IPS DF 4.7 (cell line): ENCODE data around the gene CCNY.

Experiments
- DNase-seq: peaks from one replicate; pipeline ENCODE4 v3.0.0-alpha.2; 2013; ENCODE audit warnings: low spot score; ENCODE audit errors: extremely low read depth

Gene CCNY

DNA sequence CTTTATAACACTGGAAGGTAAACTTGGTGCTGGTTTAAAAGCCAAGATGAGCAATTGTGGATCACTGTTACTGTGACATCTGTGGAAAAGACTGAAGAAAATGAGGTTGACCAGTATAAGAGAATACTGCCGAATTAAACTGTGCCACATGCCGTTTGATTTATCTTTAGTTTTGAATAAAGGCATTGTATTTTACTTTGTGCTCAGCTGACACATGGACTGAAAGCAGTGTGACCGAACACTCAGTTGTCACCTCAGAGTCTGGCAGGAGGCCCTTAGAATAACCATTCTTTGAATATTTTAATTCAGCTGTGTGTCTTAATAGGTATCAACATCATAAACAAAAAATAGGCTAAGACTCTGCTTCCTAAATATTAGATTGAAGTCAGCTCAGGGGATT, 135.1 kb downstream of the CCNY start:
- no peak for DNase-seq

DNA sequence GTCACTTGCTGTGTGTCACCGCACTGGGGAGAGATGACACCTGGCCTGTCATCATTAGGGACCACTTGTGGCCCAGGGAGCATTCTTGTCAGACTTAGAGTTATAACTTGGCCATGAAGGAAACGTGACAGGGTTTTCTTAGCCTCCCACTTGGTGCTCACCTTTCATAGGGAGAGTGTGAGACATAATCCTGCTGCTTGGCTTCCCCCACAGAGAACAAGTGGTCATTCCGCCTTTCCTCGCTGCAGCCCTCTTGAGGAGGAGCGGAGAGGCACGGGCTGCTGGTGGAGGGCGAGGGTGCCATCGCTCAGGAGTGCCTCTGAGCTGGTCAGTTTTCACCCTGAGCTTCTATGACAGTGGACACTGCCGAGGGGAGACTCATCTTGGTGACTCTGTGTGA, 143.8 kb downstream of the CCNY start:
- no peak for DNase-seq

DNA sequence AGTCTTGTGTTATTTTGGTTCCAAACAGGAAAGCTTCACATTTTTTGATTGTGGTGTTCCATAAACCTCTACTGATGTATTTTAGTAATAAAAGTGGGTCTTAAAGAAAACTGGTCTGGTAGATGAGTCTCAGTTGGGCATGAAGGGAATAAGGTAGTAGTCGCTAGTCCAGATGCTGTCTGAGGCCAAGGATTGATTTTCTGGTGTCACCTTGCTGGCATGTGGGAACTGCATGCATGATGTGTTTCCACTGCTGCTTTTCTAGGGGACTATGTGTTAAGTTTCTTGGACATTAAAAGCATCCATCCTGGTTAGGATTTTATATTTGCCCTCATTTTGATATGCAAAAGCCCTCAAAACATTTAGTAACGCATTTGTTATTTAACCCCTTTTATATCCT, 145.1 kb downstream of the CCNY start:
- DNase-seq = no peak

DNA sequence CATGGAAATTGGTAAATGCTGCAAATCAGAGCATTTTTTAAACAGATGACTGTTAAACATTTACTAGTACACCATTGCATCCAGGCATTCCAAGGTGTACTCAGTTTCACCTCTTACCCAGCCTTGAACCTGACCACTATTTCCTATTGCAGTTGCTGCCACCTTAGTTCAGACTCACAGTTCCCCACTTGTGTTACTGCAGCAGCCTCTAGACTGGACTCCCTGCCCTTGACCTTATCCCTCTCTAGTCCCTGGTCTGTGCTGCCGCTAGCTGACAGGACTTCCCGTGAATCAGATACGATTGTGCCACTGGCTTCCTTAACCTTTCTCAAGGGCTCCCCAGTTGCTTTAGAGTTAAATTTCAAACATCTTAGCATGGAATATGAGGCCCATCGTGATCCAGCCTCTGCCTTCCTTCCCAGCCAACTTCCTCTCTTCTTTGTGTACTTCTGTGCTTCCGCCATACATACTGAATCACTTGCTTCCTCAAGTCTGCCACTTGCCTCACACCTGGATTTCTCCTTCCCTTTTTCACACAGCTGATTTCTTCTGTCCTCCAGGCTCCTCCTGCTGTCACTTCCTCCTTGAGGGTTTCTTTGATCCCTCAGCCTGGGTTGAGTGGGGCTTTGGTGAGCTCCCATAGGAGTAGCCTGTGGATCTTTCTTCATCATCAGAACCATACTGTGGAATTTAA, 150.1 kb downstream of the CCNY start:
- no peak for DNase-seq

DNA sequence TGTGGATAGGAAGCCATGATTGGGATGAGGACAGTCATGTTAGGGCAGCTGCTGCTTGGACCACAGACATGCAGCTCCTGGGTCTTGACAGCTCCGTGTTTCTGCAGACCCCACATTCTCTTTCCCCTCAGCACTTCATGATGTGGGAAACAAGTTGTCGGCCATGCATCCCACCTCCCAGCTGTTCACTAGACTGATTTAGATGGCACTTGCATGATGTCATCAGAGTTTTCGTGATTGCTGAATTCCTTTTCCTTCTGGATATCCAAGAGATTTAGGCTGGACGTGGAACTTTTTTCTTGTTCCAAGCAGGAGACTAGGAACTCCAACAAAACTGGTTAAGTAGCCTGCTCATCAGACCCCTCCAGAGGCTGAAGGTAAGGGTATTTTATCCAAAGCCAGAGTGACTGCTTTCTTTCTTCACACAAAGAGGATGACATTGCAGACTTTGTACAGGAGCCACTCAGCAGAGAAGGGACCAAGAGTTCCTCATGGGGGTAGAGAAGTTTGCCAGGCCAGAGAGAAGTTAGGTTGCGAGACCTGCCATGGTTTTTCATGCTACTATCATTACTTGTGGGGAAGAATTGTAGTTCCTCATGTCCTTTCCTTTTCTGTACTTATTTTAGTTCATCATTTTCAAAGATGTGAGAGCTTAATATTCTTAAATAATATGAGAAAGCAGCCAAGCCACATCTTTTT, 151.2 kb downstream of the CCNY start:
- no peak for DNase-seq

DNA sequence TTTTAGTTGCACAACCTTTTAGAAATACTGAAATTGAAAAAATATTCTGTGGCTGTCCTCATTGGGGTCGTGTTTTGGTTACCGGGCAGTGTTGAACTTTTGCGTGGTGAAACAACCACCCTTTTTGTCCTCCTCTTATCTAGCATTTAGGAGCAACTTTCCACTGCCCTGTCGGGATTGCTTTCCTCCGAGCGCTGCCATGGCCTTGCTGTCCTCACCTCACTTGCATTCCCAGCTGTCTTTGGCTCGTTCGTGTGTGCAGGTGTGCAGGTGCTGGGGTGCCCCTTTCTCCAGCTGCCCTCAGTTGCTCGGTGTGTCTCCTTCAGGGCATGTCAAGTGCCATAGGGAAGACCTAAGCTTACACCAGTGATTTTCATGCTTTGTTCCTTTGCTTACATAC, 151.9 kb downstream of the CCNY start:
- no peak for DNase-seq

DNA sequence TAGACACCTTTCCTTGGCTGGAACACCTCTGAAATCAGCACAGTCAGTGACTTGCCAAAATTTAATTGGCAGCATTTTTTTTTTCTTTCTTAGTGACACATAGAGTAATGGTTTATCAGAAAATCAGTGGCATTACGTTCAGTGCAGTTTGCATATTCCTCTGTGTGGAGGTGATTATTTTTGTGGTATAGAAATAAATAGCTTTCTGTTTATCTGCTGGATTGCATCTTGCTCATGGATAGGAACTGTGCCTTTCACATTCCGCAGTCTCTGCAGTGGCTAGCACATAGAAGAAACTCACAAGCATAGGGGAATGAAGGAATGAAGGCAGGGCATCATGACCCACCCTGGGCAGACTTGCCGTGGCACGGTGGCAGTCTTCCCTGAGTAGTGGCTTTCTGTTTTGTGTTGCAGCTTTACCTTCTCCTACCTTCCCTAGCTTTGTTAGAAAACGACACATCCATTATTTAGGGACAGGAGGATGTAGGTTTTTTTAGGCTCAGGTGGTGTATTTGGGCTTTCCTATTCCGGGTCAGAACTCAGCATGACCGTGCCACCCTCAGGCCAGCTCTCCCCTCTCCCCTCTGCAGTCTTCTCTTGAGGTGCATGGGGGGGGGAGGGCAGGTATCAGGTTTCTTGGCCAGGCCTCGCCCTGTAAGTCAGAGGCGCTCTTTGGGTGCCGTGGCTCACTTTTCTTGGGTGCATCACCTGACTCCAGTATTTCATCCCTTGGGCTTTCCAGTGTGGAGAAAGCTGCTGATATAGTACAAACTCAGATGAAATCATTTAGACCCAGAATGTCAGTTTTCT, 156.3 kb downstream of the CCNY start:
- no peak for DNase-seq

DNA sequence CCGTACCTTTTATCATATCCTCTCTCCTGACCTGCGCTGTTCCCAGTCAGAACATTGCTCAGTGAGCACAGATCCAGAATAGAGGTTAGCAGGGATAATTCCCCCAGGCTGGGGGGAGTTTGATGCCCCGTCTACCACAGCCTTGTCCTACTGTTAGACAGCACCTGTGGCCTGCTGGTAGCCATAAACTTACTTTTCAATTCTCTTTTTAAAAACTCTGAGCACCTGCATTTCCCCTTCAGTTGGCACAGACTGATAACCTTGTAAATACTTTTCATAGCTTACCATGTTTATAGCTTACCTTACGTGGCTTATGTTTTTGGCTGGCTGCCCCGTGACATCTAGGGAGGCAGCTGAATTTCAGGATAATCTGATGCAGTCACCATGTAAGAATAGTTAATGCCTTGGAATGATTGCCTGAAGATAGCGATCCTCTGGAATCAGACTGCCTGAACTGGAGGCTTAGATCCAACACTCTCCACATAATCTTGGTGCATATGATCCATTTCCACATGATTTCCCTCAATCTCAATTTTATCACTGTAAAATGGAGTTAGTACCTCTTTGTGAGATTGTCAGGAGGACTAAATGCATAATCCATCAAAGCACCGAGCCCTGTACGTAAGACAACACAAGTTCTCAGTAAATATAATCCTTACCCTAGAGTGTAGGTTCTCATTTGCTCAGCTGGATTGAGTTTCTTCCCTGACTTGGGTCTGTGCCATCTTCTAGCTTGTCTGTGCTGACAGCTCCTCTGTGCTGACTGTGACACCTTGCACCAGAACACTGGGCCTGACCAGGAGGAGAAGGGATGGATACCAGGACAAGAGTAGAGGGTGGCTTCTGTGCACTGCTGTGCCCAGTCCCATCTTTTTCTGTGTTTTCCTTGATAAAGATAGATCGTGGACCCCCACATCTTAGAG, 157.1 kb downstream of the CCNY start:
- DNase-seq = no peak

DNA sequence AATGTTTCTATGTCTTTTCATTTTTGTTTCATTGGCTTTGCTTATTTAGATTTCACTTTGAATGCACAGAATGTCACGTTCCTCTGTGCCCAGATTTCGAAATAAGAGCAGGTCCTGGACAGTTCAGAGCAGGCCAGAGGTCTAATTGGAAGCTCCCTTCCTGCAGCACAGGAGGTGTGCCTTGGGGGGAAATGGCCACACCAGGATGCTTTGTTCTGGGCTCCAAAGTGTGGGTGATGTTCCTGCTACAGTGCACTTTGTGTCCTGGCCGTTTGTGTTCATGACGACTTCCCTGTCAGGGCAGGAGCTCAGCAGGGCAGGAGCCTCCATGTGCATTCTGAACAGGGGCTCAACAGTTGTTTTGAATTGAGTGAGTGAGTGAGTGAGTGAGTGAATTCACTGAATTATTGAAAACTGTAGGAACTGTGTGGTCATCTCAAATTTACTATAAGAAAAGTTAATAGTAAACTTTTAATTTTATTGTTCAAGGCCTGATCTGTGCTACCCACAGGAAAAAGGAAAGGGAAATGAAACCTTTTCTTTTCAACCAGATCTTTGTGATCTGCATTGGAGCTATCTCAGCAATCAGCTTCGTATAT, 159.3 kb downstream of the CCNY start:
- no peak for DNase-seq

DNA sequence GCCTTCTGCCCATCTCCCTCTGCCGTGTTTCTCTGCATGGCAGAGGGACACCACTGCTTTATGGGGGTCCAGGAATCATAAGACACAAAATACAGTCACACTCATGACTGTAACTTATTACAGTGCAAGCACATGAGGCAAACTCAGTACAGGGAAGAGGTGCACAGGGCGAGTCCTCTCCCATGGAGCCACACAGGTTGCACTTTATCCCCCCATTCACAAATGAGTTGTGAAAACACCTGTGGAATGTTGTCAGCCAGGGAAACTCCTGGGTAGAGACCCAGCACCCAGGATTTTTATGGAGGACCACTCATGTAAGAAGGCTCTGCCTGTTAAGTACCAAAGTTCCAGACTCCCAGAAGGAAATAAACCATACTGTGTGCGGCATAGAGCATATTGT, 161.6 kb downstream of the CCNY start:
- DNase-seq = no peak

DNA sequence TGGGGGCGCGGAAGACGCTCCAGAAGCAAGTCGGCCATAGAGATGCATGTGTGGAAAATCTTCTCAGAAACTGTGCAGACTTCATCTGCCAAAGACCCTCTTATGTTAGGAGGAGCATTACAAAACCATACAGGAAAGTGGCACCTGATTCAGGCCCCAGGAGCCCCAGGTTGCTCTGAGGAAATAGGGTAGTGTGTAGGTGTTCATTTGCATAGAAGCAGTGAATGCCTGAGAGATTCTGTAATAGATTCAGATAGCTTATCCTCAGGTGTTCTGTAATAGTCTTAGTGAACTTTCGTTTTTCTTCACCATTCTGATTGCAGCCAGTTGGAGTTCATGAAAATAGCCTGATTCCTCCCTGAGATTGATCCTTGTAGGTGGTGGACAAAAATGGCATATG, 162.4 kb downstream of the CCNY start:
- DNase-seq = no peak

DNA sequence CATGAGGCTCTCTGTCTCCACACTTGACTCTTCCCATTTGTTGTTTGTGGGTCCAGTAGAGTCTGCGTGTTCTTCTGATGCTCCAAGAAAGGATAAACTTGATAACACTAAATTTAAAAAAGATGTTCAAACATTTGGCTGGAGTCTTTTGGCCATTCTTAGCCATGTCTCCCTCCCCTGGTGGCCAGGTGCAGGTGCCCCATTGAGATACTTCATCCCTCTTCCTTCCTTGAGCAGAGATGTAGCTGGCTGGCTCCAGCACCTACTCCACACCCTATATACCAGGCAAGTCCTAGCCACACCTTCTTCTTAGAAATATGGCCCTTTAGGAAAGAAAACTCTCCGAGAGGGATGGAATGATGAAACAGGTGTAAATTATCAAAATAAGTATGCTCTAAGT, 165.6 kb downstream of the CCNY start:
- DNase-seq = no peak

DNA sequence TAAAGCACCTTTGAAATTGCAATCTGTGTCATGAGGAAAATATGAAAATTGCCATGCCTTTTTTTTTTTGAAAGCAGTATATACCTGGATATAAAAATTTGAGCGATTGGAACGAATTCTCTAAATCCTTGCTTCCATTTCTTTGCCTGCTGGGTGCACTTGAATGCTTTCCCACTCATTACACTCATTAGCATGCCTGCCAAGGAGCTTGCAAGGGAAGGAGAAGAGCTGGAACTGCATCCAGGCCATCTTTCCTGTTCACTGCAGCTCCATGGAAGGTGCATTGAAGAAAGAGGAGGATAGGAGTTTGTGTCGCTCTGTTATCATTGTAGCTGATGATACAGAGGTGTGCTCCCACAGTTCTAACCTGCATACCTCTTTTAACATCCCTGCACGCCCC, 166.4 kb downstream of the CCNY start:
- no peak for DNase-seq

DNA sequence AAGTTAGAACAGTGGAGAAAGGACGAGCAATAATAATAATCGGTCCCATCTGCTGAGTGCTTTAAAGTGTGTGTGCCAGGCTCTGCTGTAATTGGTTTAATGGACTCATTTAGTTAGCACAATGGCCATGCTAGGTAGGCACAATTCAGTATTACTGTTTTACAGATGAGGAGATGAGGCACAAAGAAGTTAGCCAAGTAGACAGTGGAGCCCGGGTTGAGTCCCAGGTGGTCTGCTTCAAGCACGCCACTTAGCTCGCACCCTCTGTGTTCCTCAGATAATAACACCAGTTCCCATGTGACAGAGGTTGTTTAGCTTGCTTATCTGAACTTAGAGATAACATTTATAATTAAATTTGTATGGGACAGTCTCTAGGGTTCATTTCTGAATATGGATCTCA, 167.3 kb downstream of the CCNY start:
- no peak for DNase-seq

DNA sequence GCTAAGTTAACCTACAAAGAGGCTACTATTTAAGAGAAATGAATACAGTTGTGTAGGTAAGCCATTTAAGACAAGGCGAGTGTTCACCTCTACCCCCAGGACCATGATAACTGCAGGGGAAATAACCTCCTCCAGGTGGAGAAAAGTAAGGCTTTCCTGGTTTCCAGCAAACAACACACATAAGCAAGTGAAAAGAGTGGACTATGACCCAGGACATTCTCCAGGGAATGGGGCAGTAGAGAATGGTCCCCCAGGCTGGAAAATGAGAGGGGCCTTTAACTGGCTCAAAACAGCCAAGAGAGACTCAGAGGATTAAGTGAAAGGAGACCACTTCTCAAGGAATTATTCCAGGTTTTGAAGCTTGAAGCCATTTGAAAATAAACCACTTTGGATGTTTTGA, 167.8 kb downstream of the CCNY start:
- no peak for DNase-seq

DNA sequence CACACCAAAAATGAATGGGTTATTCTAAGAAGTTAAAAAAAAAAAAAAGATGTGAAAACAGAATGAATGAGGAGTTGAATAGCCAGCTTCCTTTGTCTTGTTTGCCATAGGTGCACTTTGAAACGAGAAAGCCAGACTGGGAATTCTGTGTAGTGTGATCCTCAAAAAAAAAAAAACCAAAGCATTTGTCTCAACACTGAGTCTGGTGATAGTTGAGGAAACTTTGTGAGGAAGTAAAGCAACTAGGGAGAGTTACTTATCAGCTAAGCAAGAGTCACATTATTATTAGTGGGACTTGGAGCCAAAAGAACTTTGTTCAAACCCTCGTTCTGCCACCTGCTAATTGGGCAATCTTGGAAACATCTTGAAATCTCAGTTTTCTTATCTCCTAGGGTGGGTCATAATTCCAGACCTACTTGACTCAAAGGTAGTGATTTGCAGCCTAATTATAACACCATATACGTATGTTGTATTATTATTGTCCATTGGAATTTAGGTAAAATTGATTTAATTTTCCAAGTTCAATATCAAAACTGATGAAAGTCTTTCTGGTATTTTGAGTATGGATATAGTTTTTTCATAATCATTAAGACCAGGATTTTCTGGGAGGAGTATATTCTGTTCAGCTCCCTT, 169.0 kb downstream of the CCNY start:
- DNase-seq = no peak

DNA sequence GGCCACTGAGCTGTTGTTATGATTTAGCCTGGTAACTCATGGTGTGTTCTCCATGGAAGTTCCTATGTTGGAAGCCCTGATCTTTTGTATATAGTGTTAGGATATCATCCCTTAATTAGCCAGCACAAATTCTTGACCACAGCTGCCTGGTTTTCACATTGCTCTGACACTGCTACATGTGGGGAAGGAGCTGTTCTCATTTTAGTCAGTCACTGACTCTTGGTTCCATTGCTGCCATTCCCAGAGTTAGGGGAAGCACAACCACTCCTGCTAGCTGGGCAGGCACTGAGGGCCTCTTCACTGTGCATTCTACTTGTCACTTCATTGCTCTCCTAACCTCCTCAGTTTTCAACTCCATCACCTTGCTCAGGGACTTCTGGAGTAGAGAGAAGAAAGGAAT, 170.4 kb downstream of the CCNY start:
- DNase-seq = no peak

DNA sequence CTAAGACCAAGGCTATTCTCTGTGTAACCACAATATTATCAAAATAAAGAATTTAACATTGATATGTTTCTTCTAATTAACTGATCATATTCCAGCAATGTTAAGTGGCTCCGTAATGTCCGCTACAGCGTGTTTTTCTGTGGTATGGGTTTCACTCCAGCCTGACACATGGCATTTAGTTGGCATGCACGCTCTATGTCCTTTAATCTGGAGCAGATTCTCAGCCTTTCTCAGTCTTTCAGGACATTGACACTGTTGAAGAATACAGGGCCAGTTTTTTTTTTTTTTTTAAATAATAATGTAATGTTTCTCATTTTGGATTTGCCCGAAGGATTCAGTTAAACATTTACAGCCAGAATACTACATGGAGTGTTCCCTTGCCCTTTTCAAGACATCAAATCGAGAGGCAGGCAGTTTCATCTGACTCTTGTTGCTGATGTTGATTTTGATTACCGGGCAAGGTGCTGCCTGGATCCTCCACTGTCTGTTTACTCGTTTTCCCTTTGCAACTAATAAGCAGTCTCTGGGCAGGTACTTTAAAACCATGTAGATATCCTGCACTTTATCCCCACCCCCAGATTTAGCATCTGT, 171.3 kb downstream of the CCNY start:
- DNase-seq = no peak

DNA sequence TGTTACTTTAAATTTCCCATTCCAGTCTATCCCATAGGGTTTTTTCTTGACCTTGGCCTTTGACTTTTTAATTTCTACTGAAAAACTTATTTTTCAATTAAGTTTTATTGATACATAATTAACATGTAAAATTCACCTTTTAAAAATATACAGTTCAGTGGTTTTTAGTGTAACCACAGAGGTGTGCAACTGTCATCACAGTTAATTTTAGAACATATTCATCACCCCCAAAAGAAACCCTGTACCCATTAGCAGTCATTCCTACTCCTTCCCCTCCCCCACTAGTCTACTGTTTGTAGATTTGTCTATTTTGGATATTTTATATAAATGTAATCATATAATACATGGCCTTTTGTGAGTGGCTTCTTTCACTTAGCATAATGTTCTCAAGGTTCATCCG, 172.3 kb downstream of the CCNY start:
- no peak for DNase-seq

DNA sequence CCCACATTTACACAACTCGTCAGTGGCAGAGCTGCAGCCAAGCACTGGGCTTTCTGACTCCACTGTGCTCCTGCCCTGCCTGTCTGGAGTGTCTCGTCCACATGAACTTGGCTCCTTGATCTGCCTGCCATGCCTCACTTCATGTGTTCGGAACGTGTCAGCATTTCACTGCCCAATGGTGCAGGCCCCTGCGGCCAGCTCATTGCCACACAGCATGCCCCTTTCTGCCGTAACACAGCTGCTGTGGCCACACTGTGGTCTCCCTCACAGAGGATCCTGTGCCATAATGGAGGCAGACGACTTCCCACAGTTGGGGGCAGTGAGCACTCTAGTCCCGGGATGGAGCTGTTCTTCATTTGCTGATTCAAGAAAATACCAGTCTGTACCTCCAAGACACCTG, 174.6 kb downstream of the CCNY start:
- DNase-seq = no peak
